Head of caudate nucleus (tissue), 42 donors: ENCODE measurements around the gene TWF2.
"Not testable (repeated sequence)": the region's sequence is repeated elsewhere in the genome, so short reads cannot be mapped to it uniquely, and the experiment has no call there.

Experiments
- DNase-seq, 42 donors: peaks; one replicate each; pipeline versions ENCODE4 v3.0.0 to v3.0.0-alpha.2; 2020 to 2021; ENCODE audit warnings: mixed read lengths in 7 of 42
- intact Hi-C: fragments of 100-400 bp; cut with DNase I; formaldehyde crosslinking; loops from one replicate; pipeline ENCODE4 v1.15.0; 2022

The TWF2 gene

GRCh38 chr3:52238761-52239701 lies at the start of gene TWF2:
TSS of gene TWF2 (minus strand) at chr3:52239158. CDS start at chr3:52239016, 142 bp downstream.
- intact Hi-C loops, result loop anchor here (5.0 kb wide), 2 partner anchors 38 to 42 kb away; partner anchors contain the start of genes ALAS1 and WDR82
- peak; percentile 75 to 95 (median 89) for DNase-seq

GRCh38 chr3:52288674-52289073 lies 49.7 kb upstream of the TWF2 start:
- DNase-seq, result peak in 1 of 42 donors; percentile 24

DNA sequence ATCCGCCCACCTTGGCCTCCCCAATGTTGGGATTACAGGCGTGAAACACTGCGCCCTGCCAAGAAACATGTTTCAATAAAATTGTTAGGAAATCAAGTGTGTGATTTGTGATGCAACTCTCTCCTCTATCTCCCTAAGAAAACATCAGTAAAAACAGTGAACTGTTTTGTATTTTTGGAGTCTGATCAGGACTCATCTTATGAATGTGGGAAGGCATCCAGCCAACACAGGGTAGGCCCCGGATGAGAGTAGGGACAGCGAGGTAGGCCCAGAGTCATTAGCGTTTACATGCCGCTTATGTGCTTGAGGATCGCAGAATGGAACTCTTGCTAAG lies 47.8 kb upstream of the TWF2 start:
- peak in 4 of 42 donors; percentile 4 to 24 (median 12) for DNase-seq
- intact Hi-C loops, result no loop called here

More at GRCh38 chr3:52288674-52289073, 49.7 kb upstream of the TWF2 start:
- intact Hi-C loops, result no loop called here

- intact Hi-C loops, result not testable (repeated sequence)
- peak in 3 of 42 donors; percentile 2 to 12 (median 7) for DNase-seq
These were observed 45.1 kb upstream of the TWF2 start for GRCh38 chr3:52284051-52284450.

- intact Hi-C loops, result no loop called here
- peak in 1 of 42 donors; percentile 10 for DNase-seq
These were observed 44.3 kb upstream of the TWF2 start for GRCh38 chr3:52283306-52283705.

- intact Hi-C loops, result no loop called here
- peak in 4 of 42 donors; percentile 2 to 27 (median 20) for DNase-seq
These were observed 43.2 kb upstream of the TWF2 start for GRCh38 chr3:52281981-52282801.

GRCh38 chr3:52280050-52280461 lies 41.1 kb upstream of the TWF2 start:
- peak in 3 of 42 donors; percentile 9 to 29 (median 16) for DNase-seq
- intact Hi-C loops, result no loop called here

- DNase-seq, result no peak
- intact Hi-C loops, result loop anchor here (5.0 kb wide), 1 partner anchor 42 kb away; the partner anchor contains the start of gene TWF2
These were observed 40.6 kb upstream of the TWF2 start for GRCh38 chr3:52279596-52279995.

GRCh38 chr3:52278510-52279069 lies 39.6 kb upstream of the TWF2 start, which contains the start of gene WDR82:
TSS of gene WDR82 (minus strand) at chr3:52278649. CDS start at chr3:52278361, 288 bp downstream.
- intact Hi-C loops, result loop anchor here (5.0 kb wide), 1 partner anchor 41 kb away; the partner anchor contains the start of gene TWF2
- peak; percentile 92 to 100 (median 99) for DNase-seq

DNA sequence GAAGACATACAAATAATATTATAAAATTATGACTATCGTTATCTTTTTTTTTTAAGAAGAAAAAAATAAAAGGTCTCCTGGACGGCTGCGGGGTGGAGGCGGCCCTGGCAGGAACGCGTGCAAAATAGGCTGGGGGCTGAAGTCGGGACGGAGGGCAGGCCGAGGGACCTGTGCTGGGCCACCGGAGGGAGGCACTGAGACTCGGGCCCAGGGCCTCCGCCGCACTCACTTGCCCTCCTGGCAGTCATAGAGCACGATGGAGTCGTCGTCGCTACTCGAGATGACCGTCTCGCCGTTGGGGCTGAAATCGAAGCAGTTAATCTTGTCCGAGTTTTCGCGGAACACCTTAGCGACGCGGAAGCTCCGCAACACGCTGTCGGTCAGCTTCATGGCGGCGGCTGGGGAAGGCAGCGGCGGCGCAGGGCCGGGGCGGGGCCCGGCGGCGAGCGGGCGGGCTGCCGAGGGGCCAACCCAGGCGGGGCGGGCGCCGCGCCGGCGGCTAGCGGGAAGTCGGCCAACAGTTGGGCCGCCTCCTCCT lies 39.1 kb upstream of the TWF2 start:
- intact Hi-C loops, result loop anchor here (5.0 kb wide), 1 partner anchor 41 kb away; the partner anchor contains the start of gene TWF2
- peak in 29 of 42 donors; percentile 18 to 85 (median 70) for DNase-seq

DNA sequence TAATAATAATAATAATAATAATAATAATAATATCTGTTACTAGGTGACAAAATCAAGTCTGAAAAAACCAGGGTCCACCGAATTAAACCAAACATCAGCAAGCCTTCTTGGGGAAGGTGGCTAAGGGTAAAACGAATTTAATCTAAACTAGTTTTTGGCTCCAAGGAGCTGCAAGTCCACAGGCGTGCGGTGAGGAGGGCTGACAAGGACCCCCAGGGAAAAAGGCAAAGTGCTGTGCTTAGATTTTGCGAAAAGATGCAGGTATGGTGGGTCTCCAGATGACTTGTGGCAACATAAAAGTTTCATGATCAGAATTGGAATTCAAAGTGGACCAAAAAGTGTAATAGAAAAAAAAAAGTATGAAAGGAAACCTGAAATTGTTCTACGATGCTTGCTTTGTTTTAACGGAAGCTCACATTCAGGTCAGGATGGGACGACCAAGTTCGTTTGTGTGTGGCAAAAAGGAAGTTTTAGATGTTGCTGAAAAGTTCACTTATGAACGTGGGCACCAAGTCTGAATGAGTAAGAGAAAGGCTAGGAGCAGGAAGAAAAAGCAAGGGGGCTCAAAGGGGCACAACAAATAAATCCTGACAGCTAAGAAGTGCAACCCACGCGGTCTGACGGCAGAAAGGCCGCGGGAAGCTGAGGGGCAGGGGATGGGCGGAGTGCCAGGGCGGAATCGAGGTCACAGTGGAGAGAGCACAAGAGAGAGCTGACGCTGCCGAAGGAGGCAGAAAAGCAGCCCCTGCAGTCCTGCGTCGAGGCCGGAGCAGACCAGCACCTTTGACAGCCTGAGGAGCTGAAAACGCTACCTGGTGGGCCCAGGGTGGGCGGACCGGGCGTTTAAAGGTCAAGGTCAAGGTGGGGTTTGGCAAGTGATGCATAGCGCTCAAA lies 38.4 kb upstream of the TWF2 start:
- peak; percentile 36 to 86 (median 68) for DNase-seq
- intact Hi-C loops, result loop anchor here (5.0 kb wide), 1 partner anchor 40 kb away; the partner anchor contains the start of gene TWF2

GRCh38 chr3:52274781-52275180 lies 35.8 kb upstream of the TWF2 start:
- intact Hi-C loops, result loop anchor here (5.0 kb wide), 1 partner anchor 37 kb away; the partner anchor contains the start of gene TWF2
- peak in 3 of 42 donors; percentile 12 to 24 (median 18) for DNase-seq

DNA sequence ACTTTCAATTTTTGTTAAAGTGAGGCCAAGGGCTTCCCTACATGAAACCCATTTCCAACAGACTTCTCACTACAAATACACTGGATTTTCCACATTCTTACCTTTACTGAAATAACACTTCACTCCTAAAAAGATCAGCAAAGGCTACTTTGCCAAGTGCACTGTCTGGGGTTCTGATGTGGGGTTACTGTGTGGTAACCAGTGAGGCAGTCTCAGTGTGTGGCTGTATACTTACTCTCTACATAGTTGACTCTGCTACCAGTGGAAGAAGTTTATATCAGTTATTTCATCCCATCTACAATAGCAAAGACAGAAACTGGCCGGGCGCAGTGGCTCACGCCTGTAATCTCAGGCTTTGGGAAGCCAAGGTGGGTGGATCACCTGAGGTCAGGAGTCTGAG lies 33.9 kb upstream of the TWF2 start:
- DNase-seq, result no peak
- intact Hi-C loops, result no loop called here

- intact Hi-C loops, DNase-seq: not testable (repeated sequence)
These were observed 33.2 kb upstream of the TWF2 start for GRCh38 chr3:52272172-52272571.

DNA sequence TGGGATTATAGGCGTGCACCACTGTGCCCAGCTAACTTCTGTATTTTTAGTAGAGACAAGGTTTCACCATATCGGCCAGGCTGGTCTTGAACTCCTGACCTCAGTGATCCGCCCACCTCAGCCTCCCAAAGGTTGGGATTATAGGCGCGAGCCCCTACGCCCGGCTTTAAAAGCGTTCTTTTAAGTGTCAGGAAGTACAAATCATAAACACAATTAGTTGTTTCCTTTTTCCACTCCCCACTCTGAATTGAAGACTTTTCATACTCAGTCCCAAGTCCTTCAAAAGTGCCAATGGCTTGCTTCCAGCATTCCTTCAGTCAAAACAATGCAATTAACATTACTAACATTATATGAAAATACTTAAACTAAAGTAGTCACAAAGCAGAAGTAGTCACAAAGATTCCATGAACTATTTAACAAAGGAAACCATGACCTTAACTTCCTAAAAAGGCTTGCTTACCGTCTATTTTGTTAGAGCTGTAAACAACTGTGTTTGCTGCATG lies 31.3 kb upstream of the TWF2 start:
- intact Hi-C loops, result no loop called here
- DNase-seq, result peak in 3 of 42 donors; percentile 12 to 18 (median 18)

DNA sequence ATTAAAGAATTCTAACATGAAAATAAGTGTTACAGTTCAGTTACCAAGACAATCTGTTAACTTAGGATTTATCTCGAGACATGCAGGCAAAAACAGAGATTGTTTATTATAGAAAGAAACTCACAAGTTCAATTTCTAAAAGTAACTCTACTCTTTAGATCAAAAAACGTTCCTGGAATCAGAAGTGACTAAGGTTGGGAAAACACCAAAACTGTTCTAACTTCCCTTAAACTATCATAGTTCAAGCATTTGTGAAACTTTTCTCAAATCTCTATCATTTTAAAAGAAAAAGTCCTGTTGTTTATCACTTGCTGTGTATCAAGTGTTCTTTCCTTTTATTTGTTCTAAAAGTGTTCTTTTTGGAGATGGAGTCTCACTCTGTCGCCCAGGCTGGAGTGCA lies 30.8 kb upstream of the TWF2 start:
- intact Hi-C loops, result no loop called here
- DNase-seq, result no peak

- intact Hi-C loops, result no loop called here
These were observed 29.1 kb upstream of the TWF2 start for GRCh38 chr3:52268036-52268435.

More at GRCh38 chr3:52268036-52268435, 29.1 kb upstream of the TWF2 start:
- peak in 19 of 42 donors; percentile 20 to 79 (median 60) for DNase-seq
